ENCODE results near the gene IQSEC1. TPM values are rescaled to one million over a fixed set of nuclear protein-coding genes. Genes with fewer than 3 reads are reported as not detected.

The IQSEC1 gene
- total RNA-seq, 4 donors from 2014 or later: 13.7 to 59.4 (median 35.5) TPM

GRCh38 chr3:13077431-13078162 is 4.4 kb upstream of the IQSEC1 start:
- DNase-seq: no peak
- Histone ChIP-seq H3K27ac (no peak overlapping the region), H3K36me3 (no peaks in the 10 kb centered on the region), H3K27me3 (peaks cover 0 to 10% of the 10 kb centered on the region in 2 donors), H3K9me3 (no peaks in the 10 kb centered on the region), H3K4me1 (peaks cover 0 to 10% (median 0%) of the 10 kb centered on the region in 4 donors), H3K4me3 (no peak overlapping the region)
- no peak for TF ChIP-seq POLR2A (IDR thresholded peaks at IDR 0.05)
- no peak for TF ChIP-seq CTCF (IDR thresholded peaks at IDR 0.05)

GRCh38 chr3:13075986-13076654 is 2.9 kb upstream of the IQSEC1 start:
- TF ChIP-seq CTCF (IDR thresholded peaks at IDR 0.05) (no peak), POLR2A (IDR thresholded peaks at IDR 0.05) (no peak)
- Histone ChIP-seq H3K27me3 (peaks cover 0 to 10% of the 10 kb centered on the region in 2 donors), H3K9me3 (no peaks in the 10 kb centered on the region), H3K27ac (no peak overlapping the region), H3K4me1 (peaks cover 0 to 10% (median 0%) of the 10 kb centered on the region in 4 donors), H3K4me3 (no peak overlapping the region), H3K36me3 (no peaks in the 10 kb centered on the region)
- no peak for DNase-seq

GRCh38 chr3:13075318-13075717 is 2.1 kb upstream of the IQSEC1 start:
- Histone ChIP-seq H3K4me1 (peaks cover 0 to 10% (median under 1%) of the 10 kb centered on the region in 4 donors), H3K27me3 (peaks cover 0 to 10% of the 10 kb centered on the region in 2 donors), H3K4me3 (no peak overlapping the region), H3K36me3 (no peaks in the 10 kb centered on the region), H3K9me3 (no peaks in the 10 kb centered on the region), H3K27ac (no peak overlapping the region)
- TF ChIP-seq CTCF (IDR thresholded peaks at IDR 0.05): no peak
- TF ChIP-seq POLR2A (IDR thresholded peaks at IDR 0.05): no peak
- no peak for DNase-seq

GRCh38 chr3:13074006-13074375 is 762 bp upstream of the IQSEC1 start:
- no peak overlapping the region for H3K4me3 ChIP-seq
- peaks cover 0 to 23% (median 8%) of the 10 kb centered on the region in 4 donors for H3K4me1 ChIP-seq
- TF ChIP-seq CTCF (IDR thresholded peaks at IDR 0.05): no peak
- no peak for TF ChIP-seq POLR2A (IDR thresholded peaks at IDR 0.05)
- no peaks in the 10 kb centered on the region for H3K9me3 ChIP-seq
- no peak for DNase-seq
- peaks cover 0 to 10% of the 10 kb centered on the region in 2 donors for H3K27me3 ChIP-seq
- no peak overlapping the region for H3K27ac ChIP-seq
- H3K36me3 ChIP-seq: no peaks in the 10 kb centered on the region

GRCh38 chr3:13072600-13073325 is 466 bp downstream of the IQSEC1 start:
- TF ChIP-seq POLR2A (IDR thresholded peaks at IDR 0.05): no peak
- TF ChIP-seq CTCF (IDR thresholded peaks at IDR 0.05): no peak
- H3K4me3 ChIP-seq: peak overlapping the region; percentile 31 to 49 (median 36)
- DNase-seq: no peak
- no peaks in the 10 kb centered on the region for H3K9me3 ChIP-seq
- H3K36me3 ChIP-seq: no peaks in the 10 kb centered on the region
- peaks cover 0 to 25% (median 9%) of the 10 kb centered on the region in 4 donors for H3K4me1 ChIP-seq
- peak overlapping the region in 2 of 4 donors; percentile 18 to 72 for H3K27ac ChIP-seq
- H3K27me3 ChIP-seq: peaks cover 0 to 10% of the 10 kb centered on the region in 2 donors

Data from Peyer's patch (tissue), 4 donors.